ENCODE results near the gene UBAC1.

The UBAC1 gene

DNA sequence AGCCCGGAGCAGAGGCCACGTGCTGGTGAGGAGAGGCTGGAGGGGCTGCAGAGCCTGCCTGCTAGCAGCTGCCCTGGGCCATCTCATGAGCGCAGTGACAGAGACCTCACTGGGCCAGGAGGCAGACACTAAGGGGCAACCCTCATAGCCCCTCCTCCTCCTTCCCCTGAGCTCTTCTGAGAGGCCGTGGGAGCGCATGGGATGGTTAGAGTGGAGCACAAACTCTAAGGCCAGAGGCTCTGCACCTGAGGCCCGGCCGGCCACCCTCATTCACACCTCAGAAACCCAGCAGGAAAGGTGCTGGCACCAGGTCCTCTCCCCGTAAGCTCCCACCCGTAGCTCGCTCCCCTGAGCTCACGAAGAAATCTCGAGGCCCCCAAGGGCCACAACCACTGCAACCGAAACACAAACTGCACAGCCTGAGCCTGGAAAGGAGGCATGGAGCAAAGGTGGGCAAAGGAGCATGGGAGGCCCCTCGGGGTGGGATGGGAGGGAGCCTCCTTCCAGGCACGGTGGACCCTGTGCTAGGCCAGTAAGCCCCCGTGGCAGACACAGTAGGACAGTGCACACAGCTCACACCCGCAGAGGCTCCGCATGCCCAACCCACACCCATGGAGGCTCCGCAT, 71.5 kb downstream of the UBAC1 start:
- no peak for TF ChIP-seq TAF1 (IDR thresholded peaks at IDR 0.05; ENCODE audit: borderline replicate concordance, insufficient read depth, low read length)
- no peak for TF ChIP-seq SIN3A (IDR thresholded peaks at IDR 0.05; ENCODE audit: borderline replicate concordance, insufficient read depth, low read length)
- TF ChIP-seq, protein P1, sequence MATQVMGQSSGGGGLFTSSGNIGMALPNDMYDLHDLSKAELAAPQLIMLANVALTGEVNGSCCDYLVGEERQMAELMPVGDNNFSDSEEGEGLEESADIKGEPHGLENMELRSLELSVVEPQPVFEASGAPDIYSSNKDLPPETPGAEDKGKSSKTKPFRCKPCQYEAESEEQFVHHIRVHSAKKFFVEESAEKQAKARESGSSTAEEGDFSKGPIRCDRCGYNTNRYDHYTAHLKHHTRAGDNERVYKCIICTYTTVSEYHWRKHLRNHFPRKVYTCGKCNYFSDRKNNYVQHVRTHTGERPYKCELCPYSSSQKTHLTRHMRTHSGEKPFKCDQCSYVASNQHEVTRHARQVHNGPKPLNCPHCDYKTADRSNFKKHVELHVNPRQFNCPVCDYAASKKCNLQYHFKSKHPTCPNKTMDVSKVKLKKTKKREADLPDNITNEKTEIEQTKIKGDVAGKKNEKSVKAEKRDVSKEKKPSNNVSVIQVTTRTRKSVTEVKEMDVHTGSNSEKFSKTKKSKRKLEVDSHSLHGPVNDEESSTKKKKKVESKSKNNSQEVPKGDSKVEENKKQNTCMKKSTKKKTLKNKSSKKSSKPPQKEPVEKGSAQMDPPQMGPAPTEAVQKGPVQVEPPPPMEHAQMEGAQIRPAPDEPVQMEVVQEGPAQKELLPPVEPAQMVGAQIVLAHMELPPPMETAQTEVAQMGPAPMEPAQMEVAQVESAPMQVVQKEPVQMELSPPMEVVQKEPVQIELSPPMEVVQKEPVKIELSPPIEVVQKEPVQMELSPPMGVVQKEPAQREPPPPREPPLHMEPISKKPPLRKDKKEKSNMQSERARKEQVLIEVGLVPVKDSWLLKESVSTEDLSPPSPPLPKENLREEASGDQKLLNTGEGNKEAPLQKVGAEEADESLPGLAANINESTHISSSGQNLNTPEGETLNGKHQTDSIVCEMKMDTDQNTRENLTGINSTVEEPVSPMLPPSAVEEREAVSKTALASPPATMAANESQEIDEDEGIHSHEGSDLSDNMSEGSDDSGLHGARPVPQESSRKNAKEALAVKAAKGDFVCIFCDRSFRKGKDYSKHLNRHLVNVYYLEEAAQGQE (IDR thresholded peaks at IDR 0.05; ENCODE audit: insufficient read depth in 1 of 2, low read depth in 2 of 2, low read length in 2 of 2): no peak
- no peak for TF ChIP-seq POLR2AphosphoS5 (IDR thresholded peaks at IDR 0.05; ENCODE audit: low read depth, low read length)
- no peak for TF ChIP-seq FOXP2 (optimal IDR thresholded peaks at IDR 0.05; ENCODE audit: borderline replicate concordance, extremely low read depth, extremely low read length, insufficient read depth)

- no peak for TF ChIP-seq FOXP2 (optimal IDR thresholded peaks at IDR 0.05; ENCODE audit: borderline replicate concordance, extremely low read depth, extremely low read length, insufficient read depth)
- TF ChIP-seq, protein P1 (IDR thresholded peaks at IDR 0.05; ENCODE audit: insufficient read depth in 1 of 2, low read depth in 2 of 2, low read length in 2 of 2): no peak
- TF ChIP-seq POLR2AphosphoS5 (IDR thresholded peaks at IDR 0.05; ENCODE audit: low read depth, low read length): no peak
- no peak for TF ChIP-seq SIN3A (IDR thresholded peaks at IDR 0.05; ENCODE audit: borderline replicate concordance, insufficient read depth, low read length)
- TF ChIP-seq TAF1 (IDR thresholded peaks at IDR 0.05; ENCODE audit: borderline replicate concordance, insufficient read depth, low read length): no peak
Observed at GRCh38 chr9:135888766-135889394, 72.3 kb downstream of the UBAC1 start.

DNA sequence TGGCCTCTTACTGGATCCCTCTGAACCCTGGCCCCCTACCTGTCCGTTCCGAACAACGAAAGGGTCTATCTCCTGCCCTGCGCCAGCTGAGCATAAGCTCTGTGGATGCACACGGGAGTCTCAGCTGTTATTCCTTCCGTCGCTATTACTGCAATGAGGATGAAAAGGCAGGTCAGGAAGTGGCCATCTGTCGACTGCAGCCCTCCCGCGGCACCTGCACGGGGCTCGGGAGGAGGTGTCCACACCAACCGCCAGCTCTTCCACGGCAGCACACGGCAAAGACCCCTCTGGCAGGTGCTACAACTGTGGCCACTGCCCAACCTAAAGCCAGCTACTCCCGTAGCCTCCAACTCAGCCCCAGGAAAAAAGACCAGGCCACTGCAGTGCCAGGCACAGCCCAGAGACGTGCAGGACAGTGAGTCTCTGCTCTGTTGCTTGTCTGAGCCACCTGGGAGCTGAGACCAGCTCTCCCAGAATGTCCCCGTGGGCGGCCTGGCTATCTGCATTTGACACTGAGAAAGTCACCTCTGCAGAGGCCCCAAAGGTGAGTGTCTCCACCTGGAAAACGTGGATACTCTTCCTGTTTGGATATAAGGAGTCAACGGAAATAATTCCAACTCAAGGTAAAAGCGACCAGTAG, 72.9 kb downstream of the UBAC1 start:
- TF ChIP-seq, protein P1 (IDR thresholded peaks at IDR 0.05; ENCODE audit: insufficient read depth in 1 of 2, low read depth in 2 of 2, low read length in 2 of 2): no peak
- no peak for TF ChIP-seq FOXP2 (optimal IDR thresholded peaks at IDR 0.05; ENCODE audit: borderline replicate concordance, extremely low read depth, extremely low read length, insufficient read depth)
- TF ChIP-seq POLR2AphosphoS5 (IDR thresholded peaks at IDR 0.05; ENCODE audit: low read depth, low read length): no peak
- TF ChIP-seq TAF1 (IDR thresholded peaks at IDR 0.05; ENCODE audit: borderline replicate concordance, insufficient read depth, low read length): no peak
- TF ChIP-seq SIN3A (IDR thresholded peaks at IDR 0.05; ENCODE audit: borderline replicate concordance, insufficient read depth, low read length): no peak

- no peak for TF ChIP-seq TAF1 (IDR thresholded peaks at IDR 0.05; ENCODE audit: borderline replicate concordance, insufficient read depth, low read length)
- TF ChIP-seq FOXP2 (optimal IDR thresholded peaks at IDR 0.05; ENCODE audit: borderline replicate concordance, extremely low read depth, extremely low read length, insufficient read depth): no peak
- TF ChIP-seq POLR2AphosphoS5 (IDR thresholded peaks at IDR 0.05; ENCODE audit: low read depth, low read length): no peak
- no peak for TF ChIP-seq SIN3A (IDR thresholded peaks at IDR 0.05; ENCODE audit: borderline replicate concordance, insufficient read depth, low read length)
- TF ChIP-seq, protein P1 (IDR thresholded peaks at IDR 0.05; ENCODE audit: insufficient read depth in 1 of 2, low read depth in 2 of 2, low read length in 2 of 2): no peak
Observed at GRCh38 chr9:135887585-135888050, 73.6 kb downstream of the UBAC1 start.

Data from PFSK-1 (cell line).